DND-41 (cell line): ENCODE results near the gene JADE1.

ENCODE experiments used
- EZH2 ChIP-seq: IDR thresholded peaks from 3 replicates; pipeline ENCODE4 v1.6.1; 2012; ENCODE audit warnings: borderline replicate concordance, low read depth, mild to moderate bottlenecking, moderate library complexity, low read length, inconsistent platforms; ENCODE audit not compliant: severe bottlenecking
- TF ChIP-seq, protein P1 (sequence below): IDR thresholded peaks from 2 replicates; pipeline ENCODE4 v1.5.1; 2012; ENCODE audit warnings: borderline replicate concordance, low read length, moderate library complexity, mild to moderate bottlenecking; ENCODE audit not compliant: poor library complexity, severe bottlenecking; ENCODE audit errors: extremely low read depth

DNA sequence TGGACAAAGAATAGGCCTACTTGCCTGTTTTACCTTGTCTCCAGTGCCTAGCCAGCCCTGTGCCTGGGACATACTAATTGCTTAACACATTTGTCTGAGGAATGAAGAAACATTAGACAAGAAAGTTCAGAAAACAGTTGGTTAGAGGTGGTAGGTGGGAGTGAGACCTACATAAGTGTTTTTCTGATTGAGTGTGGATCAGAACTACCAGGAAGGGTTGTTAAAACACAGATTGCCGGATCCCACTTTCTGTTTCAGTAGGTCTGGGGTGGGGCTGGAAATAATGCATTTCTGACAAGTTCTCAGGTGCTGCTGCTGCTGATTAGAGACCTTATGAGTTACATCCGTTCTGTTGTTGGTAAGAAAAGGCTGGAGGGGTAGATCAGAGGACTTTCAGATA, 5.7 kb upstream of the JADE1 start:
- TF ChIP-seq, protein P1, sequence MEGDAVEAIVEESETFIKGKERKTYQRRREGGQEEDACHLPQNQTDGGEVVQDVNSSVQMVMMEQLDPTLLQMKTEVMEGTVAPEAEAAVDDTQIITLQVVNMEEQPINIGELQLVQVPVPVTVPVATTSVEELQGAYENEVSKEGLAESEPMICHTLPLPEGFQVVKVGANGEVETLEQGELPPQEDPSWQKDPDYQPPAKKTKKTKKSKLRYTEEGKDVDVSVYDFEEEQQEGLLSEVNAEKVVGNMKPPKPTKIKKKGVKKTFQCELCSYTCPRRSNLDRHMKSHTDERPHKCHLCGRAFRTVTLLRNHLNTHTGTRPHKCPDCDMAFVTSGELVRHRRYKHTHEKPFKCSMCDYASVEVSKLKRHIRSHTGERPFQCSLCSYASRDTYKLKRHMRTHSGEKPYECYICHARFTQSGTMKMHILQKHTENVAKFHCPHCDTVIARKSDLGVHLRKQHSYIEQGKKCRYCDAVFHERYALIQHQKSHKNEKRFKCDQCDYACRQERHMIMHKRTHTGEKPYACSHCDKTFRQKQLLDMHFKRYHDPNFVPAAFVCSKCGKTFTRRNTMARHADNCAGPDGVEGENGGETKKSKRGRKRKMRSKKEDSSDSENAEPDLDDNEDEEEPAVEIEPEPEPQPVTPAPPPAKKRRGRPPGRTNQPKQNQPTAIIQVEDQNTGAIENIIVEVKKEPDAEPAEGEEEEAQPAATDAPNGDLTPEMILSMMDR, result no peak
- no peak for TF ChIP-seq EZH2
